B cell (primary cell): ENCODE results near the gene PTAR1. TPM values are rescaled to one million over a fixed set of nuclear protein-coding genes. Genes with fewer than 3 reads are reported as not detected.

Experiments
- ATAC-seq: fragments of 200-7000 bp; cut with Tn5 transposase; one replicate; pipeline ENCODE4 v1.10.0; 2021; ENCODE audit warnings: low read depth, mild to moderate bottlenecking, moderate number of reproducible peaks, moderate library complexity
- CTCF ChIA-PET: fragments of 350-600 bp; sonication (Branson Sonifier 250); formaldehyde crosslinking; loops from one replicate; lab custom pipeline; 2021; ENCODE audit warnings: antibody characterized with exemption, inconsistent platforms; lab: Charles Lee
- POLR2A ChIA-PET: fragments of 350-600 bp; sonication (Branson Sonifier 250); formaldehyde crosslinking; loops from one replicate; lab custom pipeline; 2021; ENCODE audit warnings: antibody characterized with exemption; lab: Charles Lee
- DNase-seq: peaks from one replicate; pipeline ENCODE4 v3.0.0; 2013
- H2AFZ ChIP-seq: 2 replicates; pipeline ENCODE4 v1.6.1; 2012; ENCODE audit warnings: mild to moderate bottlenecking, low read depth, low read length; ENCODE audit not compliant: insufficient read depth, poor library complexity, severe bottlenecking
- H3K27ac ChIP-seq, 2 donors: 1 replicate in 1 of 2; 2 replicates in 1 of 2; pipeline ENCODE4 v1.5.1; 2012 to 2013; ENCODE audit warnings: low read length in 2 of 2, mild to moderate bottlenecking in 2 of 2, moderate library complexity in 1 of 2
- H3K27me3 ChIP-seq, 4 experiments: fragments of 200-600 bp in 1 of 4; sonication (generic) in 1 of 4; replicated peaks in 1 of 4; 1 replicate in 2 of 4; 2 replicates in 2 of 4; pipeline versions ENCODE4 v1.6.1 to v1.7.0; 2013 to 2016; ENCODE audit warnings: low read length in 3 of 4, mild to moderate bottlenecking in 2 of 4, mixed read lengths in 1 of 4, moderate library complexity in 1 of 4; ENCODE audit not compliant: insufficient read depth in 4 of 4, control insufficient read depth in 3 of 4; ENCODE audit errors: control extremely low read depth in 1 of 4
- H3K36me3 ChIP-seq, 2 experiments: replicated peaks in 1 of 2; 1 replicate in 1 of 2; 2 replicates in 1 of 2; pipeline versions ENCODE4 v1.6.1 to v1.7.1; 2013; ENCODE audit warnings: low read length in 1 of 2; ENCODE audit not compliant: insufficient read depth in 2 of 2, control insufficient read depth in 1 of 2; ENCODE audit errors: control extremely low read depth in 1 of 2, extremely low read depth in 1 of 2
- H3K4me1 ChIP-seq, 2 donors: fragments of 200-600 bp in 1 of 2; sonication (generic) in 1 of 2; 1 replicate in 1 of 2; 2 replicates in 1 of 2; pipeline versions ENCODE4 v1.5.1 to v1.6.1; 2013 to 2017; ENCODE audit warnings: low read length in 2 of 2; ENCODE audit not compliant: control insufficient read depth in 2 of 2, insufficient read depth in 2 of 2
- H3K4me2 ChIP-seq: replicated peaks from 2 replicates; pipeline ENCODE3; 2012; ENCODE audit warnings: mild to moderate bottlenecking, low read depth, low read length; ENCODE audit not compliant: poor library complexity, severe bottlenecking
- H3K4me3 ChIP-seq, 5 experiments: fragments of 200-600 bp in 1 of 5; sonication (generic) in 1 of 5; 1 replicate in 3 of 5; 2 replicates in 2 of 5; pipeline versions ENCODE4 v1.5.1 to v1.7.0; 2011 to 2016; ENCODE audit warnings: low read length in 4 of 5, mild to moderate bottlenecking in 4 of 5, low read depth in 2 of 5, control low read depth in 1 of 5, moderate library complexity in 1 of 5; ENCODE audit not compliant: insufficient read depth in 1 of 5; ENCODE audit errors: control extremely low read depth in 1 of 5, extremely low read depth in 1 of 5
- H3K79me2 ChIP-seq: fragments of 200-600 bp; sonication (generic); one replicate; pipeline ENCODE4 v1.6.0; 2016; ENCODE audit warnings: low read length; ENCODE audit not compliant: control insufficient read depth, insufficient read depth
- H3K9ac ChIP-seq: fragments of 200-600 bp; sonication (generic); 2 replicates; pipeline ENCODE4 v1.6.1; 2017; ENCODE audit warnings: mild to moderate bottlenecking, low read length, moderate library complexity
- H3K9me3 ChIP-seq, 3 donors: one replicate each; pipeline versions ENCODE4 v1.6.1 to v1.7.1; 2013; ENCODE audit warnings: low read length in 2 of 3; ENCODE audit not compliant: control insufficient read depth in 2 of 3, insufficient read depth in 1 of 3; ENCODE audit errors: control extremely low read depth in 1 of 3
- H4K20me1 ChIP-seq: 2 replicates; pipeline ENCODE4 v1.6.0; 2012; ENCODE audit warnings: mild to moderate bottlenecking, low read length; ENCODE audit not compliant: insufficient read depth, control insufficient read depth, poor library complexity, severe bottlenecking
- H3K27ac Mint-ChIP-seq: one replicate; pipeline ENCODE4 v1.8.0; 2021; ENCODE audit warnings: mixed read lengths
- H3K27me3 Mint-ChIP-seq: one replicate; pipeline ENCODE4 v1.8.0; 2021; ENCODE audit warnings: mixed read lengths
- H3K4me1 Mint-ChIP-seq: one replicate; pipeline ENCODE4 v1.8.0; 2021; ENCODE audit warnings: mixed read lengths
- H3K4me3 Mint-ChIP-seq: one replicate; pipeline ENCODE4 v1.8.0; 2021; ENCODE audit warnings: mixed read lengths
- H3K9me3 Mint-ChIP-seq: one replicate; pipeline ENCODE4 v1.8.0; 2022; ENCODE audit warnings: mixed read lengths; ENCODE audit not compliant: insufficient read depth
- CTCF ChIP-seq: fragments of 200-600 bp; IDR thresholded peaks from one replicate; pipeline ENCODE4 v1.8.0; 2022; ENCODE audit warnings: antibody characterized with exemption, mild to moderate bottlenecking
- EZH2 ChIP-seq: IDR thresholded peaks from 2 replicates; pipeline ENCODE4 v1.6.1; 2012; ENCODE audit warnings: borderline replicate concordance, low read depth, mild to moderate bottlenecking, moderate library complexity, low read length; ENCODE audit not compliant: insufficient read depth, poor library complexity, severe bottlenecking
- WGBS: methylation state at CpG from one replicate; pipeline ENCODE4 v1.1.5; 2013; ENCODE audit warnings: missing lambda C conversion rate; ENCODE audit not compliant: insufficient coverage; 5-methylcytosine and 5-hydroxymethylcytosine counted together
- intact Hi-C: fragments of 100-400 bp; cut with micrococcal nuclease; formaldehyde crosslinking; loops from one replicate; pipeline ENCODE4 v1.10.0; 2022
- polyA plus RNA-seq: library from polyadenylated mRNA; depleted of rRNA; stranded (reverse); fragments of >200 nt; gene quantifications from 2 replicates; pipeline ENCODE4 v1.2.3, GENCODE V29; 2012
- total RNA-seq, 2 donors: library from RNA; stranded (reverse); fragments of 120-200 nt in 1 of 2; gene quantifications; 1 replicate in 1 of 2; 2 replicates in 1 of 2; pipeline versions ENCODE4 v1.2.3 to v1.2.4, GENCODE V29; 2013 to 2022

Gene PTAR1
- total and polyA plus RNA-seq, 2 donors (not counting 1 experiment from before 2014, with no cell fraction given), result 20.5 to 72.1 TPM

GRCh38 chr9:69744688-69745380 lies 15.0 kb downstream of the PTAR1 start:
- TF ChIP-seq EZH2 (no peak), CTCF (no peak)
- H3K4me1 ChIP-seq, result peaks cover 7 to 9% of the 10 kb centered on the region in 2 donors
- H3K9me3 Mint-ChIP-seq, result no peaks in the 10 kb centered on the region
- CTCF ChIA-PET, result no interaction called here
- H3K4me1 Mint-ChIP-seq, result peaks cover 34% of the 10 kb centered on the region
- no peak overlapping the region for H3K9ac ChIP-seq
- ATAC-seq, result no peak
- H3K27ac Mint-ChIP-seq, result no peak overlapping the region
- no peak overlapping the region for H3K4me2 ChIP-seq
- no peaks in the 10 kb centered on the region for H3K27me3 Mint-ChIP-seq
- peaks cover 0 to 28% of the 10 kb centered on the region in 2 experiments for H3K36me3 ChIP-seq
- H3K9me3 ChIP-seq, result no peaks in the 10 kb centered on the region
- no peak overlapping the region for H3K27ac ChIP-seq
- peaks cover 29% of the 10 kb centered on the region for H4K20me1 ChIP-seq
- H3K4me3 ChIP-seq, result no peak overlapping the region
- intact Hi-C loops, result no loop called here
- no peak overlapping the region for H2AFZ ChIP-seq
- peaks cover 16% of the 10 kb centered on the region for H3K79me2 ChIP-seq
- POLR2A ChIA-PET, result no interaction called here
- WGBS, result 90% methylated on average over 1 of the region's 4 CpGs
- DNase-seq, result no peak
- H3K27me3 ChIP-seq, result no peaks in the 10 kb centered on the region
- H3K4me3 Mint-ChIP-seq, result no peak overlapping the region

GRCh38 chr9:69743930-69744329 lies 15.9 kb downstream of the PTAR1 start:
- no peaks in the 10 kb centered on the region for H3K9me3 Mint-ChIP-seq
- H3K27me3 Mint-ChIP-seq, result no peaks in the 10 kb centered on the region
- H3K4me3 Mint-ChIP-seq, result no peak overlapping the region
- no peaks in the 10 kb centered on the region for H3K9me3 ChIP-seq
- peaks cover 33% of the 10 kb centered on the region for H3K4me1 Mint-ChIP-seq
- peaks cover 16% of the 10 kb centered on the region for H3K79me2 ChIP-seq
- peak overlapping the region; percentile 46 for H3K27ac Mint-ChIP-seq
- ChIA-PET CTCF (no interaction called here), POLR2A (no interaction called here)
- 100% methylated on average over 3 of the region's 5 CpGs for WGBS
- no peak overlapping the region for H3K27ac ChIP-seq
- H3K36me3 ChIP-seq, result peaks cover 0 to 21% of the 10 kb centered on the region in 2 experiments
- H3K9ac ChIP-seq, result no peak overlapping the region
- H3K4me1 ChIP-seq, result peaks cover 7 to 9% of the 10 kb centered on the region in 2 donors
- intact Hi-C loops, result no loop called here
- no peaks in the 10 kb centered on the region for H3K27me3 ChIP-seq
- ATAC-seq (no peak), DNase-seq (no peak)
- H4K20me1 ChIP-seq, result peaks cover 21% of the 10 kb centered on the region
- H2AFZ ChIP-seq, result no peak overlapping the region
- H3K4me2 ChIP-seq, result no peak overlapping the region
- no peak overlapping the region for H3K4me3 ChIP-seq
- no peak for TF ChIP-seq EZH2
- TF ChIP-seq CTCF, result no peak
